GM13976 (cell line): ENCODE data around the gene ADGRD2.

Experiments
- DNase-seq: peaks from one replicate; pipeline ENCODE4 v3.0.0; 2012; ENCODE audit warnings: low spot score
- CTCF ChIP-seq: IDR thresholded peaks from 2 replicates; pipeline ENCODE4 v1.5.1; 2012; ENCODE audit warnings: borderline replicate concordance, mild to moderate bottlenecking; ENCODE audit not compliant: insufficient read depth; ENCODE audit errors: extremely low read depth, missing control alignments, control extremely low read depth
- in situ Hi-C: fragments of 300-500 bp; cut with MboI; formaldehyde crosslinking; loops from one replicate; pipeline ENCODE4 v1.12.0; 2022; ENCODE audit warnings: low sequenced_read_pairs, mixed read lengths, inconsistent platforms; ENCODE audit not compliant: unreplicated experiment

ADGRD2 gene

GRCh38 chr9:124520206-124520596 is 70.0 kb downstream of the ADGRD2 start:
- DNase-seq: no peak
- TF ChIP-seq CTCF: no peak
- in situ Hi-C loops: no loop called here

GRCh38 chr9:124521142-124521541 is 70.9 kb downstream of the ADGRD2 start:
- TF ChIP-seq CTCF: no peak
- DNase-seq: no peak
- in situ Hi-C loops: no loop called here

GRCh38 chr9:124522121-124523098 is 72.2 kb downstream of the ADGRD2 start:
- DNase-seq: no peak
- no peak for TF ChIP-seq CTCF
- in situ Hi-C loops: no loop called here

GRCh38 chr9:124526174-124526573 is 75.9 kb downstream of the ADGRD2 start:
- in situ Hi-C loops: no loop called here

GRCh38 chr9:124527781-124528180 is 77.5 kb downstream of the ADGRD2 start:
- in situ Hi-C loops: no loop called here
- DNase-seq: no peak
- no peak for TF ChIP-seq CTCF

More at GRCh38 chr9:124526174-124526573, 75.9 kb downstream of the ADGRD2 start:
- no peak for DNase-seq
- no peak for TF ChIP-seq CTCF
